Bone marrow (tissue), 2 donors: ENCODE results near the gene ZNF334.

ENCODE experiments used
- DNase-seq, 2 donors: peaks; one replicate each; lab custom pipeline; 2025; lab: John Stamatoyannopoulos, UW

Gene ZNF334

GRCh38 chr20:46512943-46513844 lies at the start of gene ZNF334:
Gene ZNF334, minus strand, starts transcription at chr20:46513559. Its CDS starts 1,457 bp downstream, at chr20:46512102.
- DNase-seq: no peak

- peak in 1 of 2 donors; percentile 36 for DNase-seq
Measured at GRCh38 chr20:46562373-46563169, 49.2 kb upstream of the ZNF334 start.

- DNase-seq: no peak
Measured at GRCh38 chr20:46562009-46562372, 48.6 kb upstream of the ZNF334 start.

- DNase-seq: no peak
Measured at GRCh38 chr20:46559685-46560440, 46.5 kb upstream of the ZNF334 start.

GRCh38 chr20:46559001-46559400 lies 45.6 kb upstream of the ZNF334 start:
- DNase-seq: no peak

DNA sequence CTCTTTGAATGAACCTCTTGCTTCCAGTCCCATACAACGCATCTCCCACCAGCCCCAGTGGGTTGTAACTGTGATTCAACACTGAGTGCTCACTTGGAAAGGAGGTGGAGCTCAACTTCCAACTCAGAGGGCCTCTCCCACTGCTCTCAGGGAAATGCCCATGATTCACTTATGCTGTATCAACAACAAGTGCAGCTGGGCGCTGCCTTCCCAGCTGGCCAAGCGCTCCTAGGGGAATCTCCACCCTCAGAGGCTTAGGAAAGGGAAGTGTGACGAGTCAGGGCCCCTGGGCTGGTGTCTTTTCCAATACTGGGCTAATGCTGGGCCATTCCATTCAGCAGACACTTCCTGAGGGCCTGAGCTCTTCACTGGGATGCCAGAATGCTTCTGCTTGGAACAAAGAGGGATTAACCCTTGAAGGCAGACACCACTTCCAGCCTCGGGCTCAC lies 45.2 kb upstream of the ZNF334 start:
- no peak for DNase-seq

DNA sequence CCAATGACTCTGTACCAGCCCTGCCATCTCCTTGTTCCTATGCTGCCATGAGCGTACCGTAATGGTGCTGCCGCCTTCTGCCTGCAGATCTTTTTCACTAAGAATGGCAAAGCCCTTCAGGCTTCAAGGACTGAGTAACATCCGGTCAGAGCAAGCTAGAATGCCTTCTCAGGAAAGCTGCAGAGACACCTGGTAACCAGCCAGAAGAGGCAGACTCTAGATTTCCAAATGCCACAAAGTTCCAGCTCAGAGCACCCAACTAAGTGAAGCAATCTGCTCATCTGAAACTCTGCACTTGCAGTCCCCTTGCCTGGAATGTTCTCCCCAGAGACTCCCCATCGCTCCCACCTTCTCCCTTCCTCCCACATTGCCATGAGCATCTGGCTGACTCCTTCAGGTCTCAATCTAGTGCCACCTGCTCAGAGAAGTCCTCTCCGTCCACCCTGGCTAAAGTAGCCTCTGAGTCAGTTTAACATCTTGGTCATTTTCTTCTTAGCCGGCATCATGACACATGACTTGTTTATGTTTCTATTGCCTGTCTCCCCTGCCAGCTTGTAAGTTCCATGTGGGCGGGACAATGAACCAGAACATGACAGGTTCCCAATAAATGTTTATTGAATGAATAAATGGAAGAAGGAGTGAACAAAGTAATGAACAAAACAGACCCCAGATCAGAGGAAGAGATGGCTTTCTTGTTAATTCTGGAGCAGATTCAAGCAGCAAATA lies 44.0 kb upstream of the ZNF334 start:
- no peak for DNase-seq

DNA sequence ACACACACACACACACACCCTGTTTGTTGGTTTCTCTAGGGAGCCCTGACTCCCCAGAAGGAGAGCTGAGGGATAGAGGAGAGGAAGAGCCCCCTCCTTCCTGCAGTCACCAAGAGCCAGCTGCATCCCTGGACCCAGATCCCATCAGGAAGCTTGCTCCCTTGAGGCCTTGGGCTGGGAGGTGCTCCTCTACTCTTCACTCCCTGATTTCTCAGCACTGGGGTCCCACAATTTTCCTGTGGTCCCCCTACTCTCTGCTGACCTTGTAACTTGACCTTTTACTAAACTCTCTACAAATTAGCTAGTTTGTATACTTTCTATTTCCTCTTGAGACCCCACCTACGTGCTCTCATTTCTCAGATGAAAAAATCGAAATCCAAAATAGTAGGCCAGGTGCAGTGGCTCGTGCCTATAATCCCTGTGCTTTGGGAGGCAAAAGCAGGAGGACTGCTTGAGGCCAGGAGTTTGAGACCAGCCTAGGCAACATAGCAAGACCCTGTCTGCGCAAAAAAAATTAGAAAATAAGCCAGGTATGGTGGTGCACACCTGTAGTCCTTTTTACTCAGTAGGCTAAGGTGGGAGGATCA lies 42.1 kb upstream of the ZNF334 start:
- DNase-seq: no peak

DNA sequence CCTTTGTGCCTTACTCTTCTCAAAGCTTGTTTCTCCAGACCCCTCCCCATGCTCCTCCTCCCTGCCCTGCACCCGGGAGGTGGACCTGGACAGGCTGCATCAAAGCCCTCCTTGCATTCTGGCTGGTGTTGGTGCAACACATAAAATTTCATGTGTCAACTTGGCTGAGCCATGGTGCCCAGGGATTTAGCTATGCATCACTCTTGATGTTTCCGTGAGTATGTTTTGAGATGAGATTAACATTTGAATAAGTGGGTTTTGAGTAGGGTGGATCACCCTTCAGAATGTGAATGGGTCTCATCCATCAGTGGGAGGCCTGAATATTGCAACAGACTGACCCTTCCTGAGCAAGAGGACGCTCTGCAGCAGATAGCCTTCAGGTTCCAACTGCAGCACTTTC lies 41.5 kb upstream of the ZNF334 start:
- no peak for DNase-seq

DNA sequence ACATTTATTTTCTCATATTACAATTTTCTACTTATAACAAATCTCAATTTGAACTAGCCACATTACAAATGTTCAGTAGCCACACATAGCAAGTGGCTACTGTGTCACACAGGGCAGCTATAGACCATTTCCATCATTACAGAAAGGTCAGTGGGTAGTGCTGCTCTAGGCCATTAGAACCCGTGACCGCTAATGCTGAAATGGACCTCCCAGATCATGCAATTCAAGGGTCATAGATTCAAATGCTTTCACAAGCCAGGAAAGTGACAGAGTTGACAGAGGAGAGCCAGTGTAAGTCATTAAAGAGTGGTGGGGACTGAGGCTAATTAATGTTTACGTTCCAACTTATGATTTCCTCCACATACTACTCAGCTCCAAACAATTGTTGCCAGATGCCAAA lies 40.6 kb upstream of the ZNF334 start:
- DNase-seq: no peak

DNA sequence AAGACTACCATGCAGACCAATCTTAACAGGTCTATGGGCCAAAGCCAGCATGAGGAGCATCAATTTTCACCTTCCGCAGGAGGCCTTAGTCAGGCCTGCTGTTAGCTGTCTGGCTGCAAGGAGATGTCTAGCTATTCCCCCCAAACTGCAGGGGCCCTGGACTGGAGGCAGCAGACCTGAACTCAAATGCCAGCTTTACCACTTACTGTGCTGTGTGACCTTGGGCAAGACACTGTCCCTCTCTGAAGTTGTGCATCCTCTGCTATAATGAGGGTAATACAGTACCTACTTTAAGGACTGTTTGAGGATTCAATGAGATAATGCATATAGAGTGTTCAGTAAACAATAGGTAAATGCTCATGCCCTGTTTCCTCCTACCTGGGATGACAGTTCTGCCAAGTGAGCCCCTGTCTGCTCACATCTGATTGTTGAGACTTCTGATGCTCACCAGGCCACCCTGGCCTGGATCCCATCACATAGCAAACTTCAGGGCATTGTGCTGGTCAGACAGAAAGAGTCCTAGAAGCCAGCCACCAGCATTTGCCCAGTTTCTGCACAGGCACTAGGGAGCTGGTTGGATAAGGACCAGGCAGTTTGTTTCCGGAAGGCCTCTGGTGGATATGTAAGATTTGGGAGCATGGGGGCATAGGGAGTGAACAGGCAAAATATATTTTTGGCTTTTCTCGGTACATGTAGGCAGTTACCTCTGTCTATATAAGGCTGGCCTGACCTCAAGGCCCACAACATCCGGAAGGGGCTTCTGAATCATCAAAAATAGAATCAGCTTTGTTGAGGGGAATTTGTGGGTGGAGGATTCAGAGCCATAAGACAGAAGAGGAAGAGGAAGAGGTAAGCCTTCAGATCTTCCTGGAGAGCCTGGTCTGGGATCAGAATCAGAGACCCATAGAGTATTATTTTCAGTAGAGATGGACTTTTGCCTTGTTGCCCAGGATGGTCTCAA lies 39.4 kb upstream of the ZNF334 start:
- DNase-seq: peak in 1 of 2 donors; percentile 90

GRCh38 chr20:46551522-46552381 lies 38.4 kb upstream of the ZNF334 start:
- no peak for DNase-seq

DNA sequence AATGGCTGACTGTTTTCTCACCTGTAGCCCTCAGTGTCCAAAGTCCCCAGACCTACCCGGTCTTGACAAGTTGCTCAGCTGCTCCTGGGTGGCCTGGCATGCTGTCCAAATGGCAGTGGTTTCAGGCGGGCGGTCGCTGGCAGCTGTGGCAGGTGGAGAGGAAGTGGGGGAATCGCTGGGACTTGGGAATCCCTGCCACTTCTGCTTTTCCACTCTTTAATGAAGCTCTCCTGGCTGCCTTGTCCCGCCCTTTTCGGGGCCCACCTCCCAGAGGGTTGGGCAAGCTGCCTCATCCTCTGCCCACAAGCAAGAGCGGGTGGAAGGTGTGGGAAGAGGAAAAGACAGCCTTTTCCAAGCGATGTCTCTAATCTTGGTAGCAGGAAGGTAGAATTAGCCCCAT lies 37.1 kb upstream of the ZNF334 start, which contains the start of gene OCSTAMP:
OCSTAMP (minus strand) TSS at position 194 of the 400 bp plus-strand sequence; CDS start at position 100, 94 bp downstream.
- peak in 1 of 2 donors; percentile 31 for DNase-seq

GRCh38 chr20:46549188-46549972 lies 36.0 kb upstream of the ZNF334 start:
- DNase-seq: no peak

DNA sequence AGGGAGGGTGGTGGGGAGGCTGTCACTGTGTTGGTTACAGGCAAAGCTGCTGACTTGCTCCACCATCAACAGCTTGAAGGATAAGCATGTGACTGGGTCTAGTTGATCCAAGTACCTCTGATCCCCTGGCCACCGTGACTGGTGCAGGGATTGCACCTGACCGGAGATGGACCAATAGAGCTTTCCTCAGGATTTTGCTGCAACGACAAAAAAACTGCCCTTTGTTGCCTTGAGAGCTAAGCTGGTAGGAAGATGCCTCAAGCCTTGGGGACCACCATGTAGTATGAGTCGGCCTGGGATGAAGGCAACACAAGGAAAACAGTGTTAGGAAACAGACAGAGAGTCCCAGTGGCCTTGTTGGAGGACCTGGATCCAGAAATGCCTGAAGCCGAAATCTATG lies 35.3 kb upstream of the ZNF334 start:
- no peak for DNase-seq

DNA sequence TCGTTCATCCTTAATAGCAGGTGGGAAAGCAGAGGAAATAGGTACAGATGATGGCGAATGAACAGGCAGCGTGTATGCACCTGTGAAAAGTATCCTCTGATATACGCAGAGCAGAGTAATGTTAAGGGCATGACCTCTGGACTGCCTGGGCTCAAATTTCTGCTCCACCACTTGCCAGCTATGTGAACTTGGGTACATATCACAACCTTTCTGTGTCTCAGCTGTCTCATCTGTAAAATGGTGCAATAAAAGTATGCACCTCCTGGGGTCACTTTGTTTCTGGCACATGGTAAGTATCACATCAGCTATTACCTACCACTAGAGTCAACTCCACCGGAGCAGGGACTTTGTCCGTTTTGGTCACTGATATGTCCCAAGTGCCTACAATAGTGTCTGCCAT lies 34.6 kb upstream of the ZNF334 start:
- DNase-seq: no peak

DNA sequence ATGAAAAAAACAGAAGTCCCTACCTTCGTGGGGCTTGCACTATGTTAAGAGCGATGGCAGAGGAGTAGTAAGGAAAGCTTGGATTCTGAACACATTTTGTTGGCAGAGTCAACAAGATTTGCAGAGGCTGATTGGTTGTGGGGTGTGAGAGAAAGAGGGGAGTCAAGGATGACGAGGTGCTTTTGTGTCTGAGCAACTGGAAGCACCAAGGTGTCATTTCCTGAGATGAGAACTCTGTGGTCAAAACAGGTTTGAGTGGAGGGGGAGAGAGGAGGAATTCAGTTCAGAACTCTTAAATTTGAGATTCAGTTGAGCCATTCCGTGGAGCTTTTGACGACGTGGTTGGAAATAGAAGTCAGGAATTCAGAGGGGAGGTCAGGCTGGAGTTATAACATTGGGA lies 33.6 kb upstream of the ZNF334 start:
- no peak for DNase-seq

GRCh38 chr20:46546298-46546697 lies 32.9 kb upstream of the ZNF334 start:
- DNase-seq: no peak
